NCI-H510A (cell line): ENCODE results near the gene ALKAL2.
"Not testable (repeated sequence)": the region's sequence is repeated elsewhere in the genome, so short reads cannot be mapped to it uniquely, and the experiment has no call there.

Source experiments
- DNase-seq: peaks from one replicate; lab custom pipeline; 2025; lab: John Stamatoyannopoulos, UW

The ALKAL2 gene

DNA sequence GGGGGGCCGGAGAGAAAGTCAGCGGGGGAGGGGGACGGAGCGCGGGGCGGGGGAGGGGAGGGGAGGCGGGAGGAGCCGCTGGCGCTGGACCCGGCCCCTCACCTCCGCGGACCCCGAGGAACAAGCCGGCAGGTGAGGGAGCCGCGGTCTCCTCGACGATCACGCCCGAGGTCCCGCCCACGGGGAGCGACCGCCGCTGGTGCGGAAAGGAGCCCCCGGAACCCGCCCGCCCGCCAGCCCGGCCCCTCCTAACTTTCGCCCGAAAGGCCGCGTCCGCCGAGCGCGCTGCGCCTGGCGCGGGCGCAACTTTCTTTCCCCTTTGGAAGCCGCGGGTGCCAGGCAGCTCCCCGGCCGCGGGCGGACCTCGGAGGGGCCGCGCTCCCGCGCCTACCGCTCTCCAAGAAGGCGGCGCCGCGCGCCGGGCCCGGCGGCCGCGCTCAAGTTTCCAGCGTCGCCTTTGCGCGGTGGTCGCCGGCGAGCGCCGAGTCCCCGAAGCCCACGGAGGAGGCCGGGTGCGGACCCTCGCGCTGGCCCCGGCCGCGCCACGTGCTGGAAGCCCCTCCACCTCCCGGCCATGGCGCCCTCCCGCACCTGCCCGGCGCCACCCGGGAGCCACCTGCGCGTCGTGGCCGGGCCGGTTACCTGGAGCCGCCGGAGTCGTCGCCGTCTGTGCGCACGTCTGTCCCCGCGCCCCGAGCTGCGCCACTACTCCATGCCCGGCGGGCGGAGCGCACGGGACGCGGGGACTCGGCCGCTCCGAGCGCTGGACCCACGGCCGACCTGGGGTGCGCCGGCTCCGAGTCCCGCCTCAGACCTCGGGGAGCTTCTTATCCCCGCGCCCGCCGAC, at the start of gene ALKAL2:
Gene ALKAL2 (minus strand): TSS at position 181 of the 847 bp plus-strand sequence. CDS start 256 bp downstream, outside the sequence.
- no peak for DNase-seq

DNA sequence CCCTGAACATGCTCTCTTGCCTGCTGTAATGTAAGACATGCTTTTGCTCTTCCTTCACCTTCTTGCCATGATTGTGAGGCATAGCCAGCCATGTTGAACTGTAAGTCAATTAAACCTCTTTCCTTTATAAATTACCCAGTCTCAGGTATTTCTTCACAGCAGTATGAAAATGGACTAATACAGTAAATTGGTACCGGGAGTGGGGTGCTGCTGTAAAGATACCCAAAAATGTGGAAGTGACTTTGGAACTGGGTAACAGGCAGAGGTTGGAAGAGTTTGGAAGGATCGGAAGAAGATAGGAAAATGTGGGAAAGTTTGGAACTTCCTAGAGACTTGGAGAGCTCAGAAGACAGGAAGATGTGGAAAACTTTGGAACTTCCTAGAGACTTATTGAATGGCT, 49.1 kb upstream of the ALKAL2 start:
- DNase-seq, result not testable (repeated sequence)

DNA sequence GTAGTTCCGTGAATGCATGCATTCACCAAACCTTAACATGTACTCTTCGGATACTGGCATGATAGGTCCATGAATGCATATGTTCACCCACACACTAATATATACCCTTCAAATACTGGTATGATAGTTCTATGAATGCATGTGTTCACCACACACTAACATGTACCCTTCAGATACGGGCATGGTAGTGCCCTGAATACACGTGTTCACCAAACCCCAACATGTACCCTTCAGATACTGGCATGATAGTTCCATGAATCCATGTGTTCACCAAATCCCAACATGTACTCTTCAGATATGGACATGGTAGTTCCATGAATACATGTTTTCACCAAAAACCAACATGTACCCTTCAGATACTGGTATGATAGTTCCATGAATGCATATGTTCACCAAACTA, 48.5 kb upstream of the ALKAL2 start:
- no peak for DNase-seq

GRCh38 chr2:332592-332991, 44.7 kb upstream of the ALKAL2 start:
- DNase-seq, result no peak

DNA sequence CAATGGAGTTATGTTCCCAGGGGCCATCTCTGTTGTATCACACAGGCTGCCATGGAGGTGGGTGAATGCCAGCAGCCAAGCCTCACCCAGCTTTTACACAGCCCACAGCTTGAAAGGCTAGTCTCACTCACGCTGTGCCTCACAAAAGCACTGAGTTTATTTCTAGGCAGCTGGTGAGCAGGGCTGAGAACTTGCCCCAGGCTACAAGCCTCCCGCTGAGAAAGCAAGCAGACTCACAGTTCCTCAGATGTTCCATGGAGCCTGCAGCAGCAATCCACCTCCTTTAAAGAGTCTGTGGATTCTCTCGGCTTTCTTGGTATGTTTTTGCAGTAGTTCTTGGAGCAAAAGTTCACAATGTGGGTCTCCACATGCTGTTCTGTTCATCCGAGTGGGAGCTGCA, 40.9 kb upstream of the ALKAL2 start:
- no peak for DNase-seq

- no peak for DNase-seq
Measured at GRCh38 chr2:323035-323434, 35.1 kb upstream of the ALKAL2 start.

DNA sequence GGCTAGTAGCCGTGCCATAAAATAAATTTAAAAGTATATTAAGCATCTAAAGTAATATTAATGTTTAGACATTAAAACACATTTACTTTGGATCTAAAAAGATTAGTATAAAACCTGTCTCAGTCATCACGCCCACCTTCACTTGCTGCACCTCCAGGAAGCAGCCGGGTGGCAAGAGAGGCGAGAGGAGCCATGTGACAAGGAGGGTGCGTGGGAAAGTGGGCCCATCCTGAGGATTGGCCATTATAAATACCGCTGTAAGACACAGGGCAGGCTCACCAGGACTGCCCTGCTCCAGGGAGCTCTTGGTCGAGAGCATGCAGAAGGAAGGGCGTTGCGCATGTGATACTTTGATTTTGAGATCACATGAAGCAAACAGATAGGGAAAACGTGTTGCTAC, 34.4 kb upstream of the ALKAL2 start:
- no peak for DNase-seq

GRCh38 chr2:320561-320960, 32.7 kb upstream of the ALKAL2 start:
- no peak for DNase-seq

DNA sequence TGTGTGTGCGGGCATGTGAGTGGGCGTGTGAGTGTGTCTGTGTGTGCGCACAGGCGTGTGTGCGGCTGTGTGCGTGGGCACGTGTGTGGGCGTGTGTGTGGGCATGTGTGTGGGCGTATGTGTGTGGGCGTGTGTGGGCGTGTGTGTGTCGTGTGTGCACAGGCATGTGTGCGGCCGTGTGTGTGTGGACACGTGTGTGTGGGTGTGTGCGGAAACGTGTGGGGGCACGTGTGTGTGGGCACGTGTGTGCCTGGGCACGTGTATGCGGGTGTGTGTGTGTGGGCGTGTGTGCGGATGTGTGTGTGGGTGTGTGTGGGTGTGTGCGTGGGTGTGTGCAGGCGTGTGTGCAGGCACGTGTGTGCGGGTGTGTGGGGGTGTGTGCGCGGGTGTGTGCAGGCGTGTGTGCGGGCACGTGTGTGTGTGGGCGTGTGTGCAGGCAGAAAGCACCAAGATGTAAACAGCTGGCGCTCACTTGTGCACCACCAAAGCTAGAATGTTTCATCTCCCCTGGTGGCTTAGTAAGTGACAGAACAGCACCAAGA, 31.2 kb upstream of the ALKAL2 start:
- no peak for DNase-seq

- no peak for DNase-seq
Measured at GRCh38 chr2:317501-318424, 29.9 kb upstream of the ALKAL2 start.

DNA sequence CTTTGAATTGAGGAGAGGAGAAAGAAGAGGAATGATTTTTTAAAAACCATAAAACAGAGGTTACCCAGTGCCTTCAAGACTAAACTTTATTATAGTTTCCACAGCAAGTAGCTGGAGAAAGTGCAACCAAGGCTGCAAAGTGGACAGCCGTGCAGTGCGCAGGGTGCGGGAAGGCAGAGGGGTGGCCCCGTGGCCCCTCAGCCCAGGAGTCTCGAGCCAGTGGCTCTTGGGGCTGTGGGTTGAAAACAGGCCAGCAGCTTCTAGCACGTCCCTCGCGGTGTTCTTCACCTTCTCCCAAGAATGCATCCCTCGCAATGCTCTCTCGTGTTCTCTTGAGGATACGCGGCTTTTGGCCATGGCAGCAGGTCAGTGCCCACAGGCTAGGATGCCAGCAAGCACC, 28.5 kb upstream of the ALKAL2 start:
- no peak for DNase-seq

DNA sequence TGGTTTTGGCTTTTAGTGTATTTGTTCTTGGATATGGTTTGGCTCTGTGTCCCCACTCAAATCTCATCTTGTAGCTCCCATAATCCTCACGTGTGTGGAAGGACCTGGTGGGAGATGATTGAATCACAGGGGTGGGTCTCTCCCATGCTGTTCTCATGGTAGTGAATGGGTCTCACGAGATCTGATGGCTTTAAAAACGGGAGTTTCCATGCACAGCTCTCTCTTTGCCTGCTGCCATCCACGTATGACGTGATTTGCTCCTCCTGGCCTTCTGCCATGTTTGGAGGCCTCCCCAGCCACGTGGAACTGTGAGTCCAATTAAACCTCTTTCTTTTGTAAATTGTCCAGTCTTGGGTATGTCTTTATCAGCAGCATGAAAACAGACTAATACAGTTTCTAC, 28.0 kb upstream of the ALKAL2 start:
- DNase-seq, result not testable (repeated sequence)

DNA sequence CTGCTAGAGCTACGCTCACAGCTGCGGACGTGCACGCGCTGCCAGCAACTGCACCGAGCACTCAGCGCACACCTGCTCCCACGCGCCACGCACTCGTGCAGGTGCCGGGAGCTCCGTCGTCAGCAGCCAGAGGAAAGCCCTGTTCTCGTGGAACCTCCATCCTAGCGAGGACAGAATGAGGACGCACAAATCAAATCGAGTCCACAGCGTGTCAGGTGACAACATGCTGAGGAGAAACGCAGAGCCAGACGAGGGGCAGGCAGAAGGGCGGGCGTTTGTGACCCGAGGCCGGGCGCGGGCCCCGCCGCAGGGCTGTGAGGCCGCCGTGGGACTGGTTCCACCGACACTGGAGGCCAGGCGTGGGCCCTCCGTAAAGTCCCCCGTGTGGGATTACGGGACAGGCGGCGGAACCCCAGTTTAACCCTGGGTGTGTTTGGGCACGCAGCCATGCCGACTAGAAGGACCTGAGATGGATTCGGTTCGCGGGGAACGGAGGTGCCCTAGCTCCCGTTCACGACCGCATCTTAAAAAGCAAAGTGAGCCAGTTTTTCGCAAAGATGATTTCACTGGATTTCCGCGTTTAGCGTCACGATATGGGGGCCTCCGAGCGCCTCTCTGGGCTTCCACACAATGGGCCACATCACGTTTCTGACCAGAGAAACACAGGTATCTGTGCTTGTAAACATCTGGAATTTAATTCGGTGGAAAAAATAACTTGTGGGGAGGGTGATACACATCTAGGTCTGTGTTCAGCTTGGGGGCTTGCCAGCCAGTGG, 26.9 kb upstream of the ALKAL2 start:
- no peak for DNase-seq

DNA sequence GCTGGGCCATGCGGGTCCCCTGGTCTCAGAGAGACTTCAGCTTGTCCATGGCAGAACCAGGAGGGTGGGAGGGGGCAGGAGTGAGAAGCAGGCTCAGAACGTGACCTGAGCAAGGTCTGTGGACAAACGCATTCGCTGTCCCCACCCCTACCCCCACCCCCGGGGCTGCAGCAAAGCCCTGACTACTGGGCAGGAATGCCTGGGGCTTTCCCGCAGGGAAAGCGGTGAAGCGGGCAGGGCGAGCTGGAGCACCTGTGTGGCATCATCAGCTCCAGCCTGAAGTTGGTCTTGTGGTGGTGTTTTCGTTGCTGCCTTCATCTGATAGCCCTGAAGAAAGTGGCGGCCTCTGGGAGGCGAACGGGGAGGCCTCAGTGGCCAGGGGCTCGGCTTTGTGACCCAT, 26.1 kb upstream of the ALKAL2 start:
- DNase-seq, result no peak

DNA sequence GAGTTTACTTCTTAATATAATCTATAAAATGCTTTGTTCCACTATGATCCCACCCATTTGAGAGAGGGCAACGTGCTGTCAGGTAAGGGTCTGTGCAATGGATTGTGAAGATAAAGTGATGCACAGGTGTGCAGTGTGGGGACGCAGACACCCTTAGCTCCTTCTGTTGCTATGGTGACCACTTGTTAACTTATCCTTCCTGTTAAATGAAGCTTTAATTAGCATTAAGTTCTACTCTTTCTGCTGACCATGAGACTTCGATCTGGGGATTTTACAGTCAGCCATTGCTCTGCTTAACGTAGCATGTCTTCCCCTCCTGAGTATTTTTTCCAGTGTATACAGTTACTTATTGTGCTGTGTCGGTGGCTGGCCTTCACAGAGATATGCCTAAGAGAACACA, 23.1 kb upstream of the ALKAL2 start:
- DNase-seq, result no peak

DNA sequence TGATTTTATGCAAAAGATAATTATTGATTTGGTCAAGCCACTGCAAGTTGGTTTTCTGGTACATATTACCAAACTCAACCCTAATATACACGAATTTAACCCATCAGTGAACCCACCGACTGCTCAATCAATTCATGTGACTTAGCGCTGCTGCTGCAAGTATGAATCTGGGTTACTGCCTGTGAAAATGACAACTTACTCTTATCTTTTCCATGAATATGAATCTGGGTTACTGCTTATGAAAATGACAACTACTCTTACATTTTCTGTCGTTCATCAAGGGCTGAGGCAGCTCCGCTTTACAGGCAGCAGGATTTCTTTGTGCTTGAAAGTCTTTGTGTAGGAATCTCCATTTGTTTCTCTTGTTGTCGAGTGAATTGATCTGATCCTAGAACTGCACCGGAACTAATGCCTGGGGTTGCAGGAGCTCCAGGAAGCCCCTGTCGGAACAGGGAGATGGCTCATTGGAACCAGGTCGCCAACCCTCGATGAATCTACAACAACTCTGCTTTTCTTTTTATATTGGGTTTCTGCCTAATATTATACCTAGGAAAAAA, 22.1 kb upstream of the ALKAL2 start:
- DNase-seq, result no peak

GRCh38 chr2:309148-309953, 21.5 kb upstream of the ALKAL2 start:
- no peak for DNase-seq

DNA sequence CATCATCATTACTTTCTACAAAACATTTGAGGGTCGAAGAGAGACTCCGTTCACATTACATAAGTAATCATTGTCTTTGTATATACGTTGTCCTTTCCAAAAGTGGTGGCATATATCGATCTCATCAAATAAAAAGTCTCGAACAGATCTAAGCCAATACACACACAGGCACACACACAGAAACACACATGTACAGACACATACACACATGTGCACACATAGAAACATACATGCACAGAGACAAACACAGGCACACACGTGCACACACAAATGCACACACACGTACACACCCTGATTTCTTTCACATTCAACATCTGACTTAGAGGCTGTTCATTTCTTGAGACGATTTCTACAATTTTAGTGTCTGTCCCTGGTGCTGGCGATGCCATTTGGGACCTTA, 17.5 kb upstream of the ALKAL2 start:
- DNase-seq, result no peak

- DNase-seq, result no peak
Measured at GRCh38 chr2:296354-296753, 8.5 kb upstream of the ALKAL2 start.

DNA sequence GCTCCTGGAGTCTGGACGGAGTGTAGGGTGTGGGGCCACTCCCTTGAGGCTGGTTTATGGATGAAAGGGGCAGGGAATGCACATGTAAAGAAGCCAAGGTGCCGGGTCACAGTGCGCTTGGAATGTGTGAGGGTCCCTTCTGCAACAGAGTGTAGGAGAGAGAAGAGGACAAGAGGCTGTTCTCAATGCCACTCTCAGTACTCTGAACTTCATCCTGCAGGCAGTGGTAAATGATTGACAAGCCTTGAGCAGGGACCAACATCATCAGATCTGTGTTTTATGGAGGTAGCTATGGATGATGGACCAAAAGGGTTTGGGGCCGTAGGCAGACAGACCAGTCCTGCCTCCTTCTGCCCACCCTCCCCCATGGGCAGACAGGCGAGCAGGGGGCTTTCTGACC, 7.2 kb upstream of the ALKAL2 start:
- DNase-seq, result no peak
